DMS114 treated with DMSO at 0.1 percent for 48 hours (cell line): ENCODE measurements around the gene TGFB1I1.
"Not testable (repeated sequence)": the region's sequence is repeated elsewhere in the genome, so short reads cannot be mapped to it uniquely, and the experiment has no call there.

Source experiments
- DNase-seq: peaks from one replicate; lab custom pipeline; 2025; ENCODE audit not compliant: unreplicated experiment; lab: John Stamatoyannopoulos, UW

Gene TGFB1I1

DNA sequence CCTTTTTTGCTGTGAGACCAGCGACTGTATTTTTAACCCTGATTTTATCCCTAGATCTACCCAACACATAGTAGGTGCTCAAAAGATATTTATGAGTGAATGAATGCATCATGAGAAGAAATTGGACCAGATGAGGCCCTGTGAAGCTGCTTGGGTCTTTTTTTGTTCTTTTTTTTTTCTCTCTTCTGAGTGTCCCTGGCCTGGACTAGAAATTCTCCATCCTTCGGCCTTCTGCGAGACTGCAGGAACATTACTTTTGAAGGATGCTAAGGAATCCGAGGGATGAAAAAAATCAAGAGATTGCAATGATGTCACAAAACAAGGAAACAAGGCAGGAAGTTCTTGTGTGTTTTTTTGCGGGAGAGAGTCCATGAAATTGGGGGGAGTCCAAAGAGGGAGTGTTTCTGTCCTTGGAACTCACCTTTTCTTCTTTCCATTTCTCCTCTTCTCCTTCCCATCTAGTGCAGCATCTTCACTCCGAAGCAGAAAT is 36.8 kb downstream of the TGFB1I1 start:
- peak; percentile 11 for DNase-seq

DNA sequence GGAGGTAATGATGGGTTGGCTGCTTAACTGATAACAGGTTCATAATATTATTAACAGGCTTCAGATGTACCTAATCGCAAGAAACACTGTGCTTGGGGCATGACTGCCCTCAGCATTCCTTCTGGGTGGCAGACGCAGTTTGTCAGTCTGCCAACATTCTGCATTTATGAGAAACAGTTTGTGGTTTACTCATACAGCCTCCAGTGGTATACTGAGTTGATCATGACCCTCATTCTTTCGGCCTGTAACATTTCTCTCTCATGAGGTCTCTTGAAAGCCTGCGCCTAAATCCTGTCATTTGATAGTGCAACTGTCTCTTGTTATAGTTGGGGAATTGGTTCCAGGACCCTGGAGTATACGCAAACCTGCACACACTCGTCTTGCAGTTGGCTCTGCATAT is 41.2 kb downstream of the TGFB1I1 start:
- no peak for DNase-seq

DNA sequence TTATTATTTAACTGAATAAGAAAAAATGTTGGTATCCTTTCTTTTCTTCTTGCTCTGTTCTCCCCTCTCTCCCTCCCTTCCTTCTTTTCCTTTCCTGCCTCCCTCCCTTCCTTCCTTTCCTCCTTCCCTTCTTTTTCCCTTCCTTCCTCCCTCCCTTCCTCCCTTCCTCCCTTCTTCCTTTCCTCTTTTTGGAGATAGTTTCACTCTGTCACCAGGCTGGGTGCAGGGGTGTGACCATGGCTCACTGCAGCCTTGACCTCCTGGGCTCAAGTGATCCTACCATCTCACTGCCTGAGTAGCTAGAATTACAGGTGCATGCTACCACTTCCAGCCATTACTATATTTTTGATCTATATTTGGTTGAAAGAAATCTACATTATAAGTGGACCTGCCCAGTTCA is 41.9 kb downstream of the TGFB1I1 start:
- no peak for DNase-seq

DNA sequence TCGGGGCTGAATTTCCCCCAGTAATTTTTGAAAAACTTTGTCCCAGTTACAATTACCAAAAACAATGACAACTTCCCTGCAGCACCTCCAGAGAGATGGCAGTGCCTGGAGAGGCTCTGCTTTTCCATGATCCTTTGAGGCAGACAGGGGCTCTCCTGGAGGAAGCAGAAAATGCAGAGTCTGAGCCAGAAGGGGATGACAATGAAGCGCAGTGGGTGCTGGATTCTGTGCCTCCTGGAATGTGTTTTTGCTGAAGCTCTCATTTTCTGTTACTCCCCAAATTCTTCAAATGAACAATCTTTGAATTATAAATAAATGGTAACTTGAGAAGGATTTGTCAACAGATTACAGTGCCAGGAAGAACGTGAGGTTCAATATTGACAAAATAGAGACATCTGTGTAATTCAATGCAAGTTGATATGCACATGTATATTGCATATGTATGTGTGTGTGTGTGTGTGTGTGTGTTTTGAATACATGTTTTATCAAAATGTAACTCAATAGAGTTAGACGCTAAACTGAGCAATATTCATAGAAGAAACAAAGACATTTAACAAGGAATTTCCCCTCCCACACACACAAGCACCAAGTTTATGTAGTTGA is 45.9 kb downstream of the TGFB1I1 start:
- no peak for DNase-seq

DNA sequence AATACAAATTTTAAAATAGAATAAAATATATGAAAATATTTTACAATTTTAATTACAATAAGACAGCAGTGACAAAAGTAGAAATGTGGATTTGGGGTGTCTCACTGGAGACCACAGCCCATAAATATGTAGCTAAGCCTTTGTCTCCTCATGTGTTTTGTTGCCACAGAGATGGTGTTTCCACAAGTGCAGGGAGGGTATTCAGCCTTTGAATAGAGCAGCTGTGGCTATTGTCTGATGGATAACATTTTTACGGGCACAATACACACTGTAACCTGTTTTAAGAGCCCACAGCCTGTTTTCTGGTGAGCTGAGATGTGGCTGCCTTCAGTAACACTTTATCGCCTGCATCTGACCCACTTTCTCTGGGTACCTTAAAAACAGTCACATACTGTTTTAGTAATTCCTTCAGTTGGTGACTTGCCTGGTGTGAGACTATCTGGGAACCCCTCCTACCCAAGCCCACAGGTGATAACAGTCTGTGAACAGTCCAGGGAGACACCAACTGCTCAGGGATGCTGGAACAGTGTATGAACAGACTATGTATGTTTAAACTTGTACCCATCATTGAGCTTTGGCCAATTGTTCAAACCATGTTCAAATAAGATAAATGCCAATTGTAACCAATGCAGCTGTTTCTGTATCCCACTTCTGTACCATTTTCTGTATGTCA is 47.9 kb downstream of the TGFB1I1 start:
- DNase-seq: no peak

DNA sequence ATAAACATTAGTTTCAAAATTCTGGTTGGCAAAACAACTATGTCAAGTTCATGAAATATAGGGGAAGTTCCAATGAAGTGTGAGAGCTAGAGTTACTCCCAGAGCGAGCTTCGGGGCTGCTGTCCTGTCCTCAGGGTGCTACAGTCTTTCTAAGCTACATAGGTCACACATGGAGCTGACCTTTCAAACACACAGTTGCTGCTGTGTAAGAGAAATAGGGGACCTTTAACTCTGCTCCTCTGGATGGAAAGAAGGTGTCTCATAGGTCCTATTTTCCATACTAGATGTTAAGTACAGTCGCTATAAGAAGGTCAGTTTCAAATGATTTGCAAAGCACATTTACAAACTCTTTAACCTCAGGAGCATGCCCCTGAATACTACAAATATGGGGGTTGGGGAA is 49.4 kb downstream of the TGFB1I1 start:
- no peak for DNase-seq

DNA sequence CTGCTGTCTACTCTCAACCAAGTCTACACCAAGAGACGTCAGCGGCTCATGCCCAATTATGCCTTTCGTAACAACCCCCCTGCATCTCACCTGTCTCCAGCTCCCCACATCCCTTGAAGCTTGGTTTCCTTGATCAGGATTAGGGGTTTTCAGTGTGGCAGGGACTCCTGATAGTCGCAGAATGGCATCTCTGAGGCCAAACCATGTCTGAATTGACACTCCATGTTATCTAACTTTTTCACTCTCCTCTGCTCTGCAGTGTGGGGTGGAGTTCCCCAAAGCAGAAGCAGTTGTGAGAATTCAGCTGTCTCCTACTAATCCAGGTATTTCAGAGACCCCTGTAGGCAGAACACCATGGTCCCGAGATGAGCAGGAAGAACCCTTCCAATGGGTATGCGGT is 50.1 kb downstream of the TGFB1I1 start:
- no peak for DNase-seq

DNA sequence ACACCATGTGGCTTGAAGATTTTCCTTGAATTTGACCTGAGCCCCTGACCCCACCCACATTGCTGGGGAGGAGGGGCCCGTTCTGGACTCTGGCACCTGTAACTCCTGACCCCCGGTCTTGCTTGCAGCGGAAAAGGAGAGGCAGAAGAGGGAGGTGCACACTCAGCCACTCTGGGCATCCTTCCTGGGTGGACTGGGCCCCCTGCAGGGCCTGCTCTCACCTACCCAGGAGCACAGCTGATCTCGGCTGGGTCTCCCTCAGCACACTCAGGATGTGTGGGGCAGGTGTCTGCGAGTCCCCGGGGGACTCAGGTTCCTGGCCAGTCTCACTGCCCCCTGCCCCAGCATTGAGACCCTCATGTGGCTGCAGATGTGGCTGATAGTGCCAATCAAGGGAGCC is 51.8 kb downstream of the TGFB1I1 start:
- DNase-seq: not testable (repeated sequence)

DNA sequence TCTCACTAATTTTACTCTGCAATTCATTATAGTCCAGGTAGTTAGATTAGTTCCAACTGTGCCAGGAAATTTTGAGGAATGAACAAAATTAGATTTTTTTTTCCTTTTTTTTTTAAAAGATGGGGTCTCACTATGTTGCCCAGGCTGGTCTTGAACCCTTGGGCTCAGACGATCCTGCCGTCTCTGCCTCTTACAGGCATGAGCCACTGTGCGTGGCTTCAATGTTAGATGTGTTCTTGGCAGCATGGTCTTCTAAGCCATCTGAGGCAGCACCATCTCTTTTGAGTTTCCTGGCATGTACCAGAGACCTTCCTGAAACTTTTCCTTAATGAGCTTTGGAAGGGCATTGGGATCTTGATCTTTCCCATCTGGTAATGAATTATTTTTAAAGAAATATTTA is 53.2 kb downstream of the TGFB1I1 start:
- DNase-seq: no peak
